HG02623 (cell line): ENCODE results near the gene MSX1.
A peak's percentile ranks its signal among the peaks of the same experiment; 100 is the strongest.

ENCODE experiments used
- ATAC-seq: cut with Tn5 transposase; IDR thresholded peaks from one replicate; pipeline ENCODE4 v1.9.1; 2021; ENCODE audit warnings: moderate library complexity; ENCODE audit not compliant: unreplicated experiment

MSX1 gene

GRCh38 chr4:4857001-4857808 is 2.3 kb upstream of the MSX1 start:
- no peak for ATAC-seq

- no peak for ATAC-seq
Observed at GRCh38 chr4:4857809-4858508, 1.5 kb upstream of the MSX1 start.

- no peak for ATAC-seq
Observed at GRCh38 chr4:4858527-4859324, 739 bp upstream of the MSX1 start.

- peak; percentile 22 for ATAC-seq
Observed at GRCh38 chr4:4859799-4860599, 534 bp downstream of the MSX1 start.

GRCh38 chr4:4860600-4861389 is 1.3 kb downstream of the MSX1 start:
- no peak for ATAC-seq

GRCh38 chr4:4861390-4862018 is 2.0 kb downstream of the MSX1 start:
- no peak for ATAC-seq

GRCh38 chr4:4862071-4862551 is 2.6 kb downstream of the MSX1 start:
- ATAC-seq: no peak

- ATAC-seq: no peak
Observed at GRCh38 chr4:4862665-4863482, 3.4 kb downstream of the MSX1 start.

GRCh38 chr4:4864443-4864939 is 5.0 kb downstream of the MSX1 start:
- ATAC-seq: no peak

GRCh38 chr4:4864940-4865704 is 5.7 kb downstream of the MSX1 start:
- no peak for ATAC-seq

GRCh38 chr4:4865705-4866123 is 6.2 kb downstream of the MSX1 start:
- no peak for ATAC-seq

- ATAC-seq: no peak
Observed at GRCh38 chr4:4866124-4866865, 6.8 kb downstream of the MSX1 start.

- ATAC-seq: no peak
Observed at GRCh38 chr4:4866866-4867374, 7.5 kb downstream of the MSX1 start.

GRCh38 chr4:4867375-4868039 is 8.0 kb downstream of the MSX1 start:
- ATAC-seq: no peak

GRCh38 chr4:4868040-4868757 is 8.7 kb downstream of the MSX1 start:
- no peak for ATAC-seq
